HG02870 (cell line): Measurements from ENCODE around the gene MLH3.

Source experiments
- ATAC-seq: cut with Tn5 transposase; IDR thresholded peaks from one replicate; pipeline ENCODE4 v1.9.1; 2021; ENCODE audit warnings: mild to moderate bottlenecking, moderate library complexity; ENCODE audit not compliant: unreplicated experiment

Gene MLH3

DNA sequence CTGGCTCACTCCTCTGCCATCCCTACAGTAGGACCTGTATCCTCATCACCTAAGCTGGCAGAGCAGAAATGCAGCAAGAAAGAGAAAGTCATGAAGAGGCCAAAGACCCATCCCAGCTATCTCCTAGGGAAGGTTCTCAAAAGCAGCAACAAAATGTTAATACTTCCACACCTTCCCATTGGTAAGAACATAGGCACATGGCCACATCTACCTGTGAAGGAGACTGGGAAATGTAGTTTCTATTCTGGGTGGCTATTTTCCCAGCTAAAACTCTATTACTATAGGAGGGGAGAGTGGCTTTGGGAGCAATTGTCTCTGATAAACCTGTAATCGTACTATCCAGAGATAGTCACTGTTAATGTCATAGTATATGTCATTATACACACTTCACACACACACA is 62.3 kb downstream of the MLH3 start:
- no peak for ATAC-seq

DNA sequence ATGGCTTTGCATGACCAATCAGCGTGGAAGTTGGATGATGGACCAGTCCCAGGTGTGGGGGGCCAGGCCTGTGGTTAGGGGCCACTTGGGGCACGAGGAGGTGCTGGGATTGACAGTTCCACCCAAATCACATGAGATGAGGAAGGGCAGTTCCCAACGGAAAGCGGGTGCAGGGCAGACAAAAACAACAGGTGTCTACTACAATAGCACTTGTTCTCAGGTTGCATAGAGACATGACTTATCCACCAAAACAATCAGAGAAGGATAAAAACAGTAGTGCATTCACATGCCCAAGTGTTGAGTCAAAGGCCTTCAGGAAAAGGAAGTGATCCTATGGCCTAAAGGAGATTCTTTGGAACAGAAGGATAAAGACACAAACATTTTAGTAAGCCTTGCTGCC is 63.1 kb downstream of the MLH3 start:
- no peak for ATAC-seq

DNA sequence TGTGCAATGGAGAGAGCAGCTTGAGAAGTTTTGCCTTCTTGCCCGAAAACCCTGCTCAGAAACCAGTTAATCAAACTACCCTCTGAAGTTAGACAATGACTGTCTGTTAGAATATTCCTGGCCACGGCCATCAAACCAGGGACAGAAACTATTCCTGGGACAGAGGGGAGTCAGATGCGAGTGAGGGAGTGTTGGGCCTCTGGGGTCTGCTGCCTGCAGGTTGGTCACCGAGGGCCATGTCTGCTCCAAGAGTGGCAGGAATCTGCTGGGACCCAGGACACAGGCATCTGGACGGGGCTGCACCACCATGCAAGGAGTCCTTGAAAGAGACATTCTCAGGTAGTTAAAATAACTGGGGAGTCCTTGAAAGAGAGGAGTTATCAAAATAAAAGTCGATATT is 65.5 kb downstream of the MLH3 start:
- ATAC-seq: no peak

DNA sequence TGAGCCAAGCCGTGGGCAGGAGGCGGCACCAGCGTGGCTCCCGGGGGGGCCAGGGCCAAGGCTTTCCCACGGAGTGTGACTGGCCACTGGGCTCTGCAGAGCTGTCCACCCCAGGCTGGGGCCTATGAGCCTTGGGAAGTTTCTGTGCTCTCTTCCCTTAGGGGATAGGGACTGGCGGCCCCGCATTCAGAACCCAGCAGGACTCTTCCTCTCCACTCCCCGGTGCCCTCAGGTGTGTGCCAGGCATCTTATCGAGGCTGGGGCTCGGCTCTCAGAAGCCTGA is 66.3 kb downstream of the MLH3 start:
- no peak for ATAC-seq

DNA sequence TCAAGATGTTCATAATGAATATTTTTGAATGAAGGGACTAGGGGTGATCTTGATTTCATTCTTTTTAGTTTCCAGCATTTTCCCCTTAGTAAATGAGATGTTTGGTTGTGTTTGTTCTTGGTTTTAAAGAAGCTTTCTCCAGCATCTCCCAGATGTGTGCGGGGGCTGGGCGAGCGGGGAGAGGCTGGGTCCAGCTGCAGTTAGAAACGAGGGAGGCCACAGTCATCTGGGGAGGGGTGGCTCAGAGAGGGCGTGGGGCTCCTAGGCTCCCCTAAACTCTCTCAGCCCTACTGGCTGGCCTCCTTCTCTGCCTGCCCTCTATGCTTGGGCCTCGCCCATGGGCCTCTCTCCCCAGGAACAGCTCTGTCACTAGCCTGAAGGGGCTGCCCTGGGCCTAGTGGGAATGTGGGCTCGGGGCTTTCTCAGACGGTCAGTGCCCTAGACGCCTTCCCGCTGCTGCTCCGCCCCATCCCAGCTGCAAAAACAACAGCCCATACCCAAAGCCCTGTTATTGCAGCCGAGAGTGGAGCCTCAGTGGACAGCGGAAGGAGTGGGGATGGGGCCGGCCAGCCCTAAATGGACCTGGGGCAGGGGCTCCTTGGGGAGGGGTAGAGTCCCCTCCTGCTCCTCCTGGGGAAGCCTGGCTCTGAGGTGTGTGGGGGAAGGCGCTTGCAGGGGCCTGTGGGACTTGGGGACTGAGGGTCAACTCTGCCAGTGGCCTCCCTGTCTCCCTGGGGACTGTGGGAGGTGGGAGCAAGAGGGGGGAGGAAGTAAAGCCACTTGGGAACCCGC is 66.8 kb downstream of the MLH3 start:
- no peak for ATAC-seq

DNA sequence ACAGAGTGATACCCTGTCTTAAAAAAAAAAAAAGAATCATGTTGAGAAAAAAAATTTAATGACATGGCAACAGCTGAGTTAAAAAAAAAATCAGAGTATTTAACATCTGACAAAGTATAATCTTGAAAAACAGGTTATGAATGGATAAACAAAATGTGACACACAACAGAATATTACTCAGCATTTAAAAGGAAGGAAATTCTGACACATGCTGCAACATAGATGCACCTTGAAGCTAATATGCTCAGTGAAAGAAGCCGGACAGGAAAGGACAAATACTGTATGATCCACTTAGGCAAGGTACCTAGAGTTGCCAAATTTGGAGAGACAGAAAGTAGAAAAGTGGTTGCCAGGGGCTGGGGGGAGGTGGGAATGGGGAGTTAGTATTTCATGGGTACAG is 67.9 kb downstream of the MLH3 start:
- ATAC-seq: no peak

DNA sequence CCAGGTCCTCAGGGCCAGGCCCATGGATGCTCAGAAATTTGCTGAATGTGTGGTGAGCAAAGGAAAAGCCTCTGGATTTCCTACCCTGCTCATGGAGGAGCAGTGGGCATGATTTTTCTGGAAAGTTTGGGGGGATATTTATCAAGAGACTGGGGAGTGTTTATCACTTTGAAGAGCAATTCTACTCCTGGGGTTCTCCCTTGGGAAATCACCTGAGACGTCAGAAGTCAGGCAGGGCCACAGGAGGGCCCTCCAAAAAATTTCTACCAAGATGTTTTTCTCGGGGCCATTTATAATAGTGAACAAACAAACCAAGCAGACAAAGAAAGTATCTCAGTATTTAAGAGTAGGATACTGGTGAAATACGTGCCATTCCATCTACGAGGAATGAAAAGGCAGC is 68.6 kb downstream of the MLH3 start:
- ATAC-seq: no peak

DNA sequence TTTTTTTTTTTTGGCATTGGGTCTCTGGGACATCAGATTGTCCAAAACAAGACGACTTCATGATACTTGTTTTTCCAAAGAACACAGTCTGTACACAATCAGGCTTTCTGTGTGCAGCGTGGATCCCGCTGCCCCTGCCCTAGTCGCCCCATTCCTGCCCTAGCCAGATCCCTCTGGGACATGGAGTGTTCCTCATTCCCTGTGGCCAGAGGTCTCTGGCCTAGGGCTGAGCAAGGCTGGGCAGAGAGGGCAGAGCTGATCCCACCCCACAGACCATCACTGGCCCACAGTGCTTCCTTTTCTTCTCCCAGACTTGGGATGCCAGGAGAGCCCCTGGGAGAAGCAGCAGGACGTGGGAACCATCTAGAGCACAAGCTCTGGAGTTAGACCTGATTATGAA is 69.4 kb downstream of the MLH3 start:
- no peak for ATAC-seq

DNA sequence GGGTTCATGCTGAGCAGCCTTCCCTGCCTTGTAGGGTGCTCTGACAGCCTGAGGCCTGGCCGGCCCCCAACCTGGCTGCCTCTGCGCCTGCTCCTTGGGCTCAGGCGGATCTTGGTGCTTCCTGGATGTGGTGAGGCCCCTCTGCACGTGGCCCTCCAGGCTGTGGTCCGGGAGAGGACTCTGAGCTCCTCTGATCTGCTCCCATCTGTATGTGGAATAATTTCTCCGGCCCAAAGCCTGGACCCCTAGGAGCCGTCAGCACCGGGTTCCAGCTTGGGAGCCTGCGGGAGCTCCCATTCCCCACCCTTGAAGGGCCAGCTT is 69.8 kb downstream of the MLH3 start:
- ATAC-seq: no peak

DNA sequence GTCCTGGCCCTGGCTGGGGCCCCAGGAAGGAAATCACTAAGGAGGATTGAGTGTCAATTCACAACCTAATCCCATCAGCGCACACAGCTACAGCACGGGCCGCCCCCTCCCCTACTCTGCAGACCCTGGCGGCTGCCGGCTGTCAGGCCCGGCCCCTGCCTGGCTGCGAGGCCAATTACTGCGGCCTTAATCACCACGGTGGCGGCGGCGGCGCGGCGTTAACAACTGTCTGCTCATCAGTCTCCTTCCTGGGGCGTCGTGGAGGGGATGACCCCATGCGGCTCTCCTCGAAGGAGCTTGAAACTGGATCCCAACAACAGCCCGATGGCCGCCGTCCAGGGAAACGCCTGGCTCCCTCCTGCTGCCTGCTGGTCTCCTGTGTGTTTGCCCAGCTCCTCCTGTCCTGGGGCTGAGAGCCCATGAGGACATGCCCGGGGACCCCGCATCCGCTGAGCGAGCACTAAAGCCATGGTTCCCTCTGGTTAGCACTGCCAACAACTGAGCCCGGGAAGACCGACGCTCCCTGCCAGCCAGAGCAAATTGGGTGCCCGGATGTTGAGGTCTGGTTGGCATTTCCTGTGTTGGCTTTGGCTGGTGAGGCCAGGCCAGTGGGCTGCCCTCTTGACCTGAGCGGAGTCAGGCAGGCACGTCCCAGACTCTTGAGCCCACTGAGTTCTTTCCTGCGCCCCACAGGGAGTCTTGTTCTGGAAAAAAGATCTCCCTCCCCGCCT is 70.4 kb downstream of the MLH3 start:
- no peak for ATAC-seq

DNA sequence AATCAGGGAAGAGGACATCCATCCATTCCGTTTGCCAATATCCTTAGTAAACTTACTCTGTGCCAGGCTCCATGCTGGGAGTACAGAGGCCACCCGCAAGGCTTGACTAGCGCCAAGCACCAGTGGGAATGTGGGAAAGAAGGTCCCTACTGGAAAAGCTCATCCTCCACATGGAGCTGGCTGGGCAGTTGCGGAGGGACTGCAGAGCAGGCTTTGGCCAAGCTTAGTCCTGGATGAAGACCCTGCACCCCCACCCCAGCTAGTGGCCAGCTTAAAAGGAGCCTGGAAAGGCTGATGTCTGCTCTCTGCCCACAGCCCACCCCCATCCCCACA is 70.9 kb downstream of the MLH3 start:
- no peak for ATAC-seq

DNA sequence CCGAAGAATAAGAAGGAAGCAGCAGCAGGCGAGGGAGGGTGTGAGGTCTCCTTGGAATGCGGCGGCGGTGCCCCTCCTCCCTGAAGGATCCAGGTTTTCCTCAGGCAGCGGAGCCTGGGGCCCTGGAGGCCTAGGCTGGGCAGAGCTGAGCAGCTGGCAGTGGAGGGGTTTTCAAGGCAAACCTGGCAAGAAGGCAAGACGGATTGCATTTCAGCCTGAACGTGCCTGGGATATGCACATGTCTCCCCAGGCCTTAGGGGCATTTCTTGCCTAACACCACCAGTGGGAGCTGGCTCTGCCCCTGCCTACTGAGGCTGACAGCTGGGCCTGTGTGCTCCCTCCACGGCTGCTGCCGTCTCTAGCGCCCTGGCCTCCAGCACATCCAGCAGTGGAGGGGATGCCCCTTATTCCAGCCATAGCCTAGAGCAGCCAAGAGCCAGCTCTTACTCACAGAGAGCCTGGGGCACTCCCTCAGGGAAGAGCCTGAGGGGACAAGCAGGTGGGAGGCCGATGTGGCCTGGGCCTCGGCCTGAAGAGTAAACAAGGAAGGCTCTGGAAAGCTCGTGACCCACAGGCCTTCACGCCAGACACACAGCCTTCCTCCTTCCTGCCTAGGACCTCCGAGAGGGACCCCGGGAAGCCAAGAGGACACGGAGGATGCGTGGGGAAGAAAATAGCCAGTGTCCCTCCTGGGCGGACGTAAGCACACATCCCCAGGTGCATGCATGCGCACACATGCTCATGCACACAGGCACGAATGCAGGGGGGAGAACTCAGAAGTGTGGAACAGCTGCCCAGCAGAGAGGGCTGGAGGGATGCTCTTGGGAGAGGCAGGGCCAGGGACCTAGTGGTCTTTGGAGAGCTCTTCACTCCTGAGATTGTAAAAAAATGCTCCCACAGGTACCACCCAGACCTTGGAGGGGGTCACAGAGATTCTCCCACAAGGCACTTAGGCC is 71.5 kb downstream of the MLH3 start:
- no peak for ATAC-seq

DNA sequence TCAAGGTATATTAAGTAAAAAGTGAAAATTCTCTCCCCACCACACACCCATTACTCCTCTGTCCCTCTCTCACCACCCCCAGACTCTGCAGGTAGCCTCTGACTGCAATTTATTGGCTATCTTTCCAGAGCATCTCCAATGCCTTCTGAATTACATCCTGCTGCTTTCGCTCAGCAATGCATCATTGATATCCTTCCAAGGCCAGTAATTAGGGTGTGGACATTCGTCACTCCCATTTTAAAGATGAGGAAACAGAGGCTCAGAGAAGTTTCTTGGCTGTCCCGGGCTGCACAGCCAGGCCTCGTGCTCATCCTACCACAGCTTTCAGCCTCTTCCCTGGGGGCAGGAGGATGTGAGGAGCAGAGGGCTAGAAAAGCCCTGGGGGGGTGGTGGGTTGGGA is 72.2 kb downstream of the MLH3 start:
- no peak for ATAC-seq

DNA sequence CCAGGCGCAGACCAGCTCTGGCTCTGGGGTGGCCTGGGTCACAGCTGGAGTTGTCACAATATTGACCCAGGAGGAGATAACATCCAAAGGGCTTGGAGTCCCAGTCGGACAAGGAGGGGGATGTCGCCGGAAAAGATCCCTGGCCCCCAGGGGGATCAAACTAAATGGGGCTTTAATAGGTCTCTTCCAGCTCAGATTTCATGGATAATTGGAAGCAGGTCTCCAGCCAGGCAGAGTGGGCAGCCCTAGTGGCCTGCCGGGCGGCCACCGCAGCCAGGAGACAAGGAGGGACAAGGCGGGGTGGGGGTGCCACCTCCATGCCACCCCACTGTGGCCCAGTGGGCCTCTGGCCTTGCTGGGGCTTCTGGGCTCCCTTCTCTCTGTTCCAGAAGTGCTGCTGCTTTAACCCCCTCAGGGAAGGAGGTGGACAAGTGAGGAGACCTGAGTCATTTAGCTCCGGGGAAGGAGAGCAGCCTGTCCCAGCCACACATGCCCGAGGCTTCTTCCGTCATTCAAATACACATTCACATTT is 72.8 kb downstream of the MLH3 start:
- ATAC-seq: no peak

DNA sequence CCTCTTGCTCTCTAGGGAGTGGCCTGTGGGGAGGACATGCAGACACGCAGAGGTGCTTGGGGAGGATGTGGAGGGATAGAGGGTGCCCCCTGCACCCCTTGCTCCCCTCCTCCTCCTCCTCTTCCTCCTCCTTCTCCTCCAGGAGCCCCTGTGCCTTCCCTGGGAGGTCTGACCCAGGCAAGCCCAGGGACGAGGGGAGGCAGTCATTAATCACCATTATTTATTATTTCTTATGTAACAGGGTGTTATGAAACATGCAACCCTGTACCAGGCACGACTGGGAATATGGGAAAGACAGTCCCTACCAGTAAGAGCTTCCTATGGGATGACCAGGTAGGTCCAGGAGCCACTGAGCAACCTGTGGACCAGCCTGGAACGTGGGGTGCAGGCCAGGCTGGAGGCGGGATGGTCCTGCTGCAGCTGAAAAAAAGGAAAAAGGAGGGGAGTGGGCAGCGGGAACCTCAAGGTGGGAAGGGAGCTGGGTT is 73.3 kb downstream of the MLH3 start:
- ATAC-seq: no peak

DNA sequence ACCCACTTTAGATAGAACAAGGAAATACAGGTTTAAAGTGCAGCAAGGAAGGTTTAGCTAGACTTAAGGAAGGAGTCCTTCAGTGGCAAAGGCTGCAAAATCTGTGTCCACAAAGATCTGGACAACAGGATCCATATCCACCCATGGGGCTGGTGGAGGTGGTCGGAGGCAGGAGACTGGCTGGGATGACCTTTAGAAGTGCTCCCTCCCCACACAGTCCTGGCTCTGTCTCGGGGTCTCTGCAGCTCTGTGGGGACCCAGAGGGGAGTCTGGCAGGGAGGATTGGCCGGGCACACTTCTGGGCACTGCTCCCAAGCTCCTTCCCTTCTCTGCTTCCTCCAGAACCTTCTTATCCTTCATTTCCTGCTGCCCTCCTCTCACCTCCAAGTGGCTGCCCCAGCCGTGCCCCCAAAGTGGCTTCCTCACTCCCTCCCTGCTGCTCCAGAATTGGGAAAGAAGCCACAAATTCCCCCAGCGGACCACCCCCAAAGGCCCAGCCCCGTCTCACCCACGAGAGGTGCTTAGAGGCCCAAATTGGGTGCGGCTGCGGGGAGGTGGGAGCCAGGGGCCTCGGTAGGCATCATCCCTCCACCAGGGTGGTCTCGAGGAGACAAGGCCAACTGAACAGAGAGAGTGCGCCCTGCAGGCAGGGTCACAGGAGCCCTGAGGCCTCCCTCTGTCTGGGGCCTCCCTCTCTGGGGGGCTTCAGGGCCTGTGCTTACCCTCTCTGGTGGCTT is 73.9 kb downstream of the MLH3 start:
- ATAC-seq: no peak

DNA sequence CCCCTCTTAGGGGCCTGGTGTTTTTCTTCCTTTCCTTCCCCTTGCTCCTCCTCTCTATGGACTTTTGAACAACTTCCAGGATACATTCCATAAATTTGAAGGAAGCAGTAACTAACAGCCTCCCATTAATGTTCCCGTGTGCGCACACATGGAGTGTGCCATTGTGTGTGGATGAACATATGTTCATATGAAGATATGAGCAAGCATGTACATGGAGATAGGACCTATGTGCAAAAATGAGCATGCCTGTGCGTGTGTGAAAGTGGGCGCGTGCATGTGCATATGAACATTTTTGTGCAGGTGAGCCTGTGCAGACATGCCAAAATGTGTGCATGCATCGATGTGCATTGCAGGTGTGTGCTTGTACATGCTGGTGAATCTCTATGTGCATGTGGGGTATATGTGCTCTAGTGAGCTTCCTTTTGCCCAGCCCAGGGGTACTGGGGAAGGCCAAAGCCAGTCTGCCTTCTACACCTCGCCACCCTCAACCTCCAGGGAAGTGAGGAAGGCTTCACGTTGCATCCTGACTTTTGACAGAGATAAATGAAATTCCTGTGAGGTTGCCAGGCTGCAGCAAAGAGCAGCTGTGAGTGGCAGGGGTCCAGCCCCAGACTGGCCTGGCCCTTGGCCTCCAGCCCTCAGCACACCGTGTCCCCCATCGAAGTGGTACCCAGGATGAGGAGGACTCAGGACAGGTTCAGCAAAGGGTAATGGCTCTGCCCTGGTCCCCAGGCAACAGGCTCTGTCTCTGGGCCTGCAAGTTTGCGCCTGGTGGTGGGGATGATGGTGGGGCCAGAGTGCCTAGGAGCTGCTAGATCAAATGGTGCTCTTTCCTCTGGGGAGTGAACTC is 74.8 kb downstream of the MLH3 start:
- no peak for ATAC-seq

DNA sequence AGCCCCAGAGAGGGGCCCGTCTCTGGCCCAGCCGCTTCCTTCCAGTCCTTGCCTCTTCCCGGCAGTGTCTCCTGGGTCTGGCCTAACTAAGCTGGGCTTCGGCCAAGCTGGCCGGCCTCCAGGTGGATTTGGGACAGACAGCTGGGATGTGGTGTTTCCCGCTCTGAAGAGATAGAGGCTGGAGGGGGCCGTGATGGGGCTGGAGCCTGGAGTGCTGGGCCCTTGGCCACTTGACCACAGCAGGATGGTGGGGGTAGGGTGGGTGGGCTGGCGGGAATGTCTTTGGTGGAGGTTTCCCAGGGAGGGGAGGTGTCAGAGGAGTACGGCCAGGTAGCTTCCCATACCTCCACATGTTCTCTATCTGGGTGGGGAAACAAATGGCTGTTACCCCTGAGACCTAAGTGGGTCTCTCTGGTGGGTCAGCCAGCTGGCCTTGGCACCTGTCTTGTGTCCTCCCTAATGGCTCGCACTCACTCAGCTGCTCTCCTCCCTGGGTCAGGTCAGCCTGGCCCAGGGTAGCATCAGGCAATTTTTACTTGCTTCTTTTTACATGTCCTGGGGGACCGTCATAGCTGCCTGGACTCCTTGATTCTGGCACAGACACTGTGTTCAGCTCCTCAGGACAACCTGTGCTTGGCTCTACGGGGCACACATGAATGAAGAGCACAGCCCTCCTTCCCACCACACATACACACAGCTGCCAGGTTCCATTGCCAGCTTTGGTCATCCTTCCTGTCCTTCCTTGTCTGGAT is 76.0 kb downstream of the MLH3 start:
- ATAC-seq: no peak

DNA sequence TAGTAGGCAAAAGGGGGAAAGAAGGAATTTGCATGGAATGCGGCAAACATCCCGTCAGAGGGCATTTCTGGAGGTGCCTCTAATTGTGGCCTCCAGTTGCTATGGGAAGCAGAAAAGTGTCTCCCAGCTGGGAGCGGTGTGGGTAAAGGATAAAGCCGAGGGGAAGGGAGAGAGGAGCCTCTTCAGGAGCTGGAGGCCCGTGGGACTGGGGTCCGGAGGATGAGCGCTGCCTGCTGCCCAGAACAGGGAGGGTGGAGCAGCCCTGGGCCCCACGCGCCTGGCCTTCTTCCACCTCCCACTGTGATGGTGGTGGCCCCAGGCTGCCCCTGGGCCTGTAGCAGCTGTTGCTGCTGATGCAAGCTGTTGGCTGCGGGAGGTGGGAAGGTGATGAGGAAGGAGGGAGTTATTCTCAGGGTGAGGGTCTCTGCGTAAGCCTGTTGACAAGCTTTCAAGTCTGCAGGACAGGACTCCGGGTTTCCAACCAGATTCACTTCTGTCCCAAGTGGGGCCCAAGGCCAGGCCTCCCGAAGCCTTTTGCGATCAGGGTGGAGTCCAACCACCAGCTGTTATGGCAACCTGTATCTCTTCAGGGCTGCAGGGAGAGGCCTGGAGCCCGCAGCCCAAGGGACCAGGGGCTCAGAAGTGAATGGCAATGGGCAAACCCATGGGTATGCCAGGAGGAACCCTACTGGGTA is 76.8 kb downstream of the MLH3 start:
- no peak for ATAC-seq
